ENCODE data around the gene FAM3D.

DNA sequence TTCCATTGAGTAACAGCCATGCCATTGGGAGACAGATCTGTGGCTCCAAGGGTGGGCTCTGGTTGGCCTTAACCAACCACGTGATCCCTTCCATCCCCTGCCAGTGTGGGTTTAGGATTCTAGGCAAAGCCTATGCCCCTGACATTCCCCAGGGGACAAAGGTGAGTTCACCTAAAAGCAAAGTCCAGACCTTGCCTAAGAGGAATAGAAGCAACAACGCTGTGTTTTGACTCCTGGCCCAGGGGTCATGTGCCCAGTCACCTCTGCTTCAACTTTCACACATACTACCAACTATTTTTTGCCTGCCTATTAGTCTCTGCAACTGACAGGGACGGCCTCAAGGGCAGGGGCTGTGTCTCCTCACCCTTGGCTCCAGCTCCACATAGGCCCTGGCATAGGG is 42.0 kb downstream of the FAM3D start:
- no peak for TF ChIP-seq POLR2A (IDR thresholded peaks at IDR 0.05)
- TF ChIP-seq, protein P1, sequence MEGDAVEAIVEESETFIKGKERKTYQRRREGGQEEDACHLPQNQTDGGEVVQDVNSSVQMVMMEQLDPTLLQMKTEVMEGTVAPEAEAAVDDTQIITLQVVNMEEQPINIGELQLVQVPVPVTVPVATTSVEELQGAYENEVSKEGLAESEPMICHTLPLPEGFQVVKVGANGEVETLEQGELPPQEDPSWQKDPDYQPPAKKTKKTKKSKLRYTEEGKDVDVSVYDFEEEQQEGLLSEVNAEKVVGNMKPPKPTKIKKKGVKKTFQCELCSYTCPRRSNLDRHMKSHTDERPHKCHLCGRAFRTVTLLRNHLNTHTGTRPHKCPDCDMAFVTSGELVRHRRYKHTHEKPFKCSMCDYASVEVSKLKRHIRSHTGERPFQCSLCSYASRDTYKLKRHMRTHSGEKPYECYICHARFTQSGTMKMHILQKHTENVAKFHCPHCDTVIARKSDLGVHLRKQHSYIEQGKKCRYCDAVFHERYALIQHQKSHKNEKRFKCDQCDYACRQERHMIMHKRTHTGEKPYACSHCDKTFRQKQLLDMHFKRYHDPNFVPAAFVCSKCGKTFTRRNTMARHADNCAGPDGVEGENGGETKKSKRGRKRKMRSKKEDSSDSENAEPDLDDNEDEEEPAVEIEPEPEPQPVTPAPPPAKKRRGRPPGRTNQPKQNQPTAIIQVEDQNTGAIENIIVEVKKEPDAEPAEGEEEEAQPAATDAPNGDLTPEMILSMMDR (IDR thresholded peaks at IDR 0.05), result no peak
- no peak for TF ChIP-seq POLR2AphosphoS5 (IDR thresholded peaks at IDR 0.05)
- TF ChIP-seq EP300 (IDR thresholded peaks at IDR 0.05), result no peak
